Adrenal gland (tissue), 5 donors: ENCODE measurements around the gene ENOX1.

Source experiments
- CTCF ChIP-seq, 6 experiments: fragments of 450-650 bp in 4 of 6; fragments of 200-600 bp in 2 of 6; sonication (generic) in 1 of 6; IDR thresholded peaks; 1 replicate in 5 of 6; 2 replicates in 1 of 6; pipeline versions ENCODE4 v1.5.1 to v1.8.0; 2016 to 2021; ENCODE audit warnings: antibody characterized with exemption in 6 of 6, mild to moderate bottlenecking in 2 of 6, moderate library complexity in 1 of 6
- POLR2A ChIP-seq, 2 donors: fragments of 450-650 bp; IDR thresholded peaks; one replicate each; pipeline ENCODE4 v1.6.1; 2017; ENCODE audit warnings: antibody characterized with exemption in 2 of 2, mild to moderate bottlenecking in 2 of 2, moderate library complexity in 1 of 2
- donor health status: DM: no; HTN: no; CAD: no.

GRCh38 chr13:43303033-43303729 is 483.6 kb downstream of the ENOX1 start:
- TF ChIP-seq CTCF (IDR thresholded peaks at IDR 0.05): peak in 5 of 6 experiments; percentile 56 to 74 (median 66)
- TF ChIP-seq POLR2A (IDR thresholded peaks at IDR 0.05): no peak
